Activated B cell treated with CpG ODN at 0.5 μM for 24 hours (primary cell): ENCODE results near the gene TARP.
"Not testable (repeated sequence)": the region's sequence is repeated elsewhere in the genome, so short reads cannot be mapped to it uniquely, and the experiment has no call there.

Source experiments
- ATAC-seq: fragments of 200-7000 bp; cut with Tn5 transposase; one replicate; pipeline ENCODE4 v1.10.0; 2021; ENCODE audit warnings: low read depth, mild to moderate bottlenecking, moderate library complexity
- CTCF ChIA-PET: fragments of 350-600 bp; sonication (Branson Sonifier 250); formaldehyde crosslinking; loops from one replicate; lab custom pipeline; 2021; ENCODE audit warnings: antibody characterized with exemption; lab: Charles Lee
- POLR2A ChIA-PET: fragments of 350-600 bp; sonication (Branson Sonifier 250); formaldehyde crosslinking; loops from one replicate; lab custom pipeline; 2021; ENCODE audit warnings: antibody characterized with exemption; lab: Charles Lee
- DNase-seq: peaks from one replicate; pipeline ENCODE4 v3.0.0; 2022
- H3K27ac Mint-ChIP-seq: one replicate; pipeline ENCODE4 v1.8.0; 2020; ENCODE audit warnings: mixed read lengths
- H3K27me3 Mint-ChIP-seq: one replicate; pipeline ENCODE4 v1.8.0; 2021; ENCODE audit warnings: mixed read lengths
- H3K36me3 Mint-ChIP-seq: one replicate; pipeline ENCODE4 v1.8.0; 2021; ENCODE audit warnings: low read depth, mixed read lengths
- H3K4me1 Mint-ChIP-seq: one replicate; pipeline ENCODE4 v1.8.0; 2021; ENCODE audit warnings: mixed read lengths
- H3K4me3 Mint-ChIP-seq: one replicate; pipeline ENCODE4 v1.8.0; 2020; ENCODE audit warnings: mild to moderate bottlenecking, mixed read lengths
- H3K9me3 Mint-ChIP-seq: one replicate; pipeline ENCODE4 v1.8.0; 2020; ENCODE audit warnings: mixed read lengths
- CTCF ChIP-seq: fragments of 200-600 bp; IDR thresholded peaks from one replicate; pipeline ENCODE4 v1.8.0; 2022; ENCODE audit warnings: antibody characterized with exemption, mild to moderate bottlenecking
- intact Hi-C: fragments of 100-400 bp; cut with micrococcal nuclease; formaldehyde crosslinking; loops from one replicate; pipeline ENCODE4 v1.15.1; 2024

The TARP gene

GRCh38 chr7:38262545-38262944 lies 10.9 kb downstream of the TARP start:
- CTCF ChIA-PET = no interaction called here

DNA sequence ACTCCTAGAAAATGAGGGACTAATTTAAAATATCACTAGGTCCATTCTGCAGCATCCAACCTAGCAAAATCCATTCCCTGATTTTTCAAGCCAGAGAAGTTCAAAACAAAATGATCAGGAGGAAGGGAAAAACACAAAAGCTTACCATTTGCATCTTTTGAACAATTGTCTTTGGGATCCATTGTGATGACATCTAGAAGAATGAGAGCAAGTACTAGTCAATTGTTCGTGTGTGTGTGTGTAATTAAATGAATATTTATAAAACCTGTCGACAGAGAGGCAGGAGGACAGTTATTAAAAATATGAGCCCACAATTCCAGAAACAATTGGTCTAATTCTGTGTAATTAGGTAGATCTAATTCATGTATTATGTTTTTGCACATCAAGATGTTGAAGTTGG lies 11.4 kb downstream of the TARP start:
- H3K4me1 Mint-ChIP-seq, POLR2A ChIA-PET, H3K27ac Mint-ChIP-seq, intact Hi-C loops, H3K36me3 Mint-ChIP-seq, ATAC-seq, CTCF ChIA-PET, H3K9me3 Mint-ChIP-seq, H3K4me3 Mint-ChIP-seq, H3K27me3 Mint-ChIP-seq, DNase-seq: not testable (repeated sequence)

More at GRCh38 chr7:38262545-38262944, 10.9 kb downstream of the TARP start:
- DNase-seq (no peak), ATAC-seq (no peak)
- no peak for TF ChIP-seq CTCF
- H3K4me1 Mint-ChIP-seq = no peaks in the 10 kb centered on the region
- POLR2A ChIA-PET = no interaction called here
- intact Hi-C loops = no loop called here
- H3K4me3 Mint-ChIP-seq = no peak overlapping the region
- no peak overlapping the region for H3K27ac Mint-ChIP-seq
- H3K9me3 Mint-ChIP-seq = no peaks in the 10 kb centered on the region
- H3K27me3 Mint-ChIP-seq = peaks cover 6% of the 10 kb centered on the region
- no peaks in the 10 kb centered on the region for H3K36me3 Mint-ChIP-seq

DNA sequence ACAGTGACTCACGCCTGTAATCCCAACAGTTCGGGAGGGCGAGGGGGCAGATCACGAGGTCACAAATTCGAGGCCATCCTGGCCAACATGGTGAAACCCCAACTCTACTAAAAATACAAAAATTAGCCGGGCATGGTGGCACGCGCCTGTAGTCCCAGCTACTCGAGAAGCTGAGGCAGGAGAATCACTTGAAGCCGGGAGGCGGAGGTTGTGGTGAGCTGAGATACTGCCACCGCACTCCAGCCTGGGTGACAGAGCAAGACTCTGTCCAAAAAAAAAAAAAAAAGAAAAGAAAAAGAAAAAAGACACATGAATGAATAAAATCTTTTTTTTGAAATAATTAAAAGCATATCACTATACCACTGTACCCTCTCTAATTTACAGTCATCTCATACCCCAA lies 11.8 kb downstream of the TARP start:
- H3K4me3 Mint-ChIP-seq, ATAC-seq, DNase-seq, H3K9me3 Mint-ChIP-seq, H3K4me1 Mint-ChIP-seq, H3K36me3 Mint-ChIP-seq, H3K27ac Mint-ChIP-seq, POLR2A ChIA-PET, H3K27me3 Mint-ChIP-seq, CTCF ChIA-PET, intact Hi-C loops: not testable (repeated sequence)

- H3K27me3 Mint-ChIP-seq, intact Hi-C loops, H3K4me3 Mint-ChIP-seq, POLR2A ChIA-PET, H3K4me1 Mint-ChIP-seq, DNase-seq, ATAC-seq, CTCF ChIA-PET, H3K27ac Mint-ChIP-seq, H3K36me3 Mint-ChIP-seq, H3K9me3 Mint-ChIP-seq: not testable (repeated sequence)
Observed at GRCh38 chr7:38259157-38259556, 14.3 kb downstream of the TARP start.

DNA sequence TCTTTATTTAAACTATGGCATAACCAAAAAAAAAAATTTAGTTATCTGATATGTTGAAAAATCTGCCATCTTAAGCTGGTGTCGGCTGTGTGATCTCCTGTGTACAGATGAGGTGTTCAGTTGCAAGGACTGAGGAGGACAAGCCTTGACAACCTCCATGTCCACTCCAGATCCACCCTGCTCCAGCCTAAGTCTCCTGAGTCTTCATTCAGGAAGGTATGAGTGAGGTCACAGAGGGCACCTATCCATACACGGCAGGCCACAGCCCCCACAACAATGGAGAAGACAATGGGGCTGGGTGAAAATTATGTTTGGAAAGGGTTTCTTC lies 16.1 kb downstream of the TARP start:
- H3K9me3 Mint-ChIP-seq = no peaks in the 10 kb centered on the region
- TF ChIP-seq CTCF = no peak
- no peak overlapping the region for H3K27ac Mint-ChIP-seq
- ATAC-seq = no peak
- CTCF ChIA-PET = no interaction called here
- POLR2A ChIA-PET = no interaction called here
- DNase-seq = no peak
- peaks cover 8% of the 10 kb centered on the region for H3K27me3 Mint-ChIP-seq
- H3K4me3 Mint-ChIP-seq = no peak overlapping the region
- no peaks in the 10 kb centered on the region for H3K36me3 Mint-ChIP-seq
- H3K4me1 Mint-ChIP-seq = no peaks in the 10 kb centered on the region
- intact Hi-C loops = no loop called here

GRCh38 chr7:38249849-38250248 lies 23.6 kb downstream of the TARP start:
- H3K4me3 Mint-ChIP-seq, intact Hi-C loops, H3K36me3 Mint-ChIP-seq, H3K27ac Mint-ChIP-seq, POLR2A ChIA-PET, H3K27me3 Mint-ChIP-seq, CTCF ChIA-PET, H3K9me3 Mint-ChIP-seq, H3K4me1 Mint-ChIP-seq, DNase-seq: not testable (repeated sequence)
- peak; percentile 31 for ATAC-seq

GRCh38 chr7:38248069-38248567 lies 25.3 kb downstream of the TARP start:
- ChIA-PET CTCF (no interaction called here), POLR2A (no interaction called here)
- DNase-seq = no peak
- H3K36me3 Mint-ChIP-seq = no peaks in the 10 kb centered on the region
- no peak for ATAC-seq
- no peak for TF ChIP-seq CTCF
- no peak overlapping the region for H3K27ac Mint-ChIP-seq
- H3K27me3 Mint-ChIP-seq = peaks cover 2% of the 10 kb centered on the region
- H3K9me3 Mint-ChIP-seq = no peaks in the 10 kb centered on the region
- intact Hi-C loops = no loop called here
- H3K4me1 Mint-ChIP-seq = no peaks in the 10 kb centered on the region
- H3K4me3 Mint-ChIP-seq = no peak overlapping the region
